Activated CD8-positive, alpha-beta T cell treated with anti-CD3 and anti-CD28 coated beads for 36 hours (primary cell): ENCODE results near the gene ARVCF. TPM values are rescaled to one million over a fixed set of nuclear protein-coding genes. Genes with fewer than 3 reads are reported as not detected.

ENCODE experiments used
- ATAC-seq: fragments of 200-7000 bp; cut with Tn5 transposase; one replicate; pipeline ENCODE4 v1.10.0; 2021; ENCODE audit warnings: mild to moderate bottlenecking, moderate library complexity
- CTCF ChIA-PET: fragments of 350-600 bp; sonication (Branson Sonifier 250); formaldehyde crosslinking; loops from one replicate; lab custom pipeline; 2021; ENCODE audit warnings: antibody characterized with exemption; lab: Charles Lee
- POLR2A ChIA-PET: fragments of 350-600 bp; sonication (Branson Sonifier 250); formaldehyde crosslinking; loops from one replicate; lab custom pipeline; 2021; ENCODE audit warnings: antibody characterized with exemption; lab: Charles Lee
- DNase-seq: peaks from one replicate; pipeline ENCODE4 v3.0.0-alpha.2; 2020
- H3K27ac Mint-ChIP-seq: one replicate; pipeline ENCODE4 v1.8.0; 2021; ENCODE audit warnings: mild to moderate bottlenecking, mixed read lengths
- H3K27me3 Mint-ChIP-seq: one replicate; pipeline ENCODE4 v1.8.0; 2021; ENCODE audit warnings: mixed read lengths
- H3K36me3 Mint-ChIP-seq: one replicate; pipeline ENCODE4 v1.8.0; 2021; ENCODE audit warnings: low read depth, mixed read lengths
- H3K4me1 Mint-ChIP-seq: one replicate; pipeline ENCODE4 v1.8.0; 2021; ENCODE audit warnings: low read depth, mixed read lengths
- H3K4me3 Mint-ChIP-seq: one replicate; pipeline ENCODE4 v1.8.0; 2021; ENCODE audit warnings: mild to moderate bottlenecking, moderate library complexity, mixed read lengths
- H3K9me3 Mint-ChIP-seq: one replicate; pipeline ENCODE4 v1.8.0; 2021; ENCODE audit warnings: mixed read lengths
- CTCF ChIP-seq: fragments of 200-600 bp; IDR thresholded peaks from one replicate; pipeline ENCODE4 v1.8.0; 2022; ENCODE audit warnings: antibody characterized with exemption, mild to moderate bottlenecking
- intact Hi-C: fragments of 100-400 bp; cut with micrococcal nuclease; formaldehyde crosslinking; loops from one replicate; pipeline ENCODE4 v1.10.0; 2022
- total RNA-seq, 2 experiments: library from RNA; stranded (reverse); gene quantifications; one replicate each; pipeline ENCODE4 v1.2.3, GENCODE V29; 2021

Gene ARVCF
- total RNA-seq, 2 experiments from 2014 or later: 1.2 to 1.9 TPM

DNA sequence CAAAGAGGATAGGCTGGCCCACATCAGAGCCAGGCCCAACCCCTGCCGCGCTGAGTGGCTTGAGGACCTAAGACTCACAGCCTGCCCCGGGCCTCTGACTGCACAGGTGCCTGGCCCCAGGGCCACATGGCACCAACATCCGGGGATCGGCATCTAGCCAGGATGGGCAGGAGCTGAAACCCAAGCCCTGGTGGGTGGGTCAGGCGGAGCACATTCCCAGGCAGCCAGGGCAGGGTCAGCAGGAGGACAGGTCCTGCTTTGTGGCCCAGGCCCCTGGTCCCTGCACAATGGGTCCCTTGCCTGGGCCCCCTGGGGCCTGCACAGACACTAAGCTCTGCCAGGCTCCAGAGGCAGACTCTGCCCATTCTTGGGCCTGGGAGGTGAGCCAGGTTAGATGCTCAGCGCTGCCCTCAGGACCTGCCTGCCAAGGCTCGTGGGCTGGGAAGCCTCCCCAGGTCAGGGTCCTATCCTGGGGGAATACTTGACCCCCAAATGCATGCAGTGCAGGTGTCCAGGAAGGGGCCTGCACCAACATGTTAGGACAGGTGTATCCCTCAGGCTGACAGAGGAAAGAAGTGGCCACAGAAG is 33.5 kb downstream of the ARVCF start:
- DNase-seq (no peak), ATAC-seq (no peak)
- H3K4me1 Mint-ChIP-seq: peaks cover 2% of the 10 kb centered on the region
- no peaks in the 10 kb centered on the region for H3K36me3 Mint-ChIP-seq
- no peaks in the 10 kb centered on the region for H3K27me3 Mint-ChIP-seq
- no peak overlapping the region for H3K4me3 Mint-ChIP-seq
- ChIA-PET CTCF (no interaction called here), POLR2A (interaction anchor here (2.4 kb wide), 1 partner anchor 12 kb away, joined by 5 read pairs; no protein-coding TSS in a partner anchor)
- intact Hi-C loops: no loop called here
- no peak overlapping the region for H3K27ac Mint-ChIP-seq
- no peak for TF ChIP-seq CTCF
- H3K9me3 Mint-ChIP-seq: no peaks in the 10 kb centered on the region

GRCh38 chr22:19981961-19982920 is 34.4 kb downstream of the ARVCF start:
- H3K36me3 Mint-ChIP-seq: no peaks in the 10 kb centered on the region
- no peaks in the 10 kb centered on the region for H3K9me3 Mint-ChIP-seq
- H3K27ac Mint-ChIP-seq: no peak overlapping the region
- peaks cover 2% of the 10 kb centered on the region for H3K4me1 Mint-ChIP-seq
- ATAC-seq: no peak
- no peak overlapping the region for H3K4me3 Mint-ChIP-seq
- CTCF ChIA-PET: interaction anchor here (1.6 kb wide), 1 partner anchor 11 kb away, joined by 5 read pairs; no protein-coding TSS in a partner anchor
- DNase-seq: no peak
- TF ChIP-seq CTCF: no peak
- H3K27me3 Mint-ChIP-seq: no peaks in the 10 kb centered on the region
- POLR2A ChIA-PET: no interaction called here
- intact Hi-C loops: no loop called here

DNA sequence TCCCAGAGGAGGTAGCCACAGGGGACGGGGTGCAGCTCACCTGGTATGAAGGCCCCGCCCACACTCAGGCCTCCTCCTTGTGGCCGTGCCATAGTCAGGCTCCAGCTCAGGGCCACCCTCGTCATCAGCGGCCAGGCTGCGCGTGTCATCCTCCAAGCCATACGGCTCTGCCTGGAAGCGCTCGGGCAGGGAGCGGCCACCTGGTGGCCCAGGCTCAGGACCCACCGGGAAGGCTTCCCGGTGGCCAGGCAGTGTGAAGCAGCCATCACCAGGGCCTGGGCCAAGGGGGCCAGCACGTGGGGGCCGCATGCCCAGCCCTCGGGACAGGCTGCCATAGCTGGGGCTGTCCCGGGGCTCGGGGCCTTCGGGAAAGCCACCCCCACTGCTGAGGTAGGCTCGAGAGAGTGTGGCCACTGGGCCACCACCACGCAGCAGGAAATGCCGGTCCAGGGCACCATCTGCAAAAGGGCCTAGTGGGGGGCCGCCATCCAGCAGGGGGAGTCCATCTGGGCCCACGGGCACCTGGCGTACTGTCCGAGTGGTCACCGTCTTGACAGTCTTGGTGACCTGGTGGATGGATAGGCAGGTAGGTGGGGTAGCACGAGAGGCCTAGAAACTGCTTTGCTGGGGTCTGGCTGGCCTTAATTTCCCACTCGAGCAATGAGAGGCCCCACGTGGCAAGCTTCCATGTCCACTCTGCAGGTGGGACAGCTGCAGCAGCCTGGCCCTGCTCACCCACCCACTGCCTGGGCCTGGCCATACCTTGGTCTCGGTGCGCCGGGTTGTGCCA is 35.3 kb downstream of the ARVCF start:
- Mint-ChIP-seq H3K27ac (no peak overlapping the region), H3K9me3 (no peaks in the 10 kb centered on the region), H3K4me1 (peaks cover 2% of the 10 kb centered on the region), H3K36me3 (no peaks in the 10 kb centered on the region), H3K4me3 (no peak overlapping the region), H3K27me3 (no peaks in the 10 kb centered on the region)
- no peak for TF ChIP-seq CTCF
- CTCF ChIA-PET: interaction anchor here (1.6 kb wide), 1 partner anchor 10 kb away, joined by 5 read pairs; no protein-coding TSS in a partner anchor
- ATAC-seq (no peak), DNase-seq (no peak)
- POLR2A ChIA-PET: no interaction called here
- intact Hi-C loops: no loop called here

- H3K4me3 Mint-ChIP-seq: no peak overlapping the region
- POLR2A ChIA-PET: no interaction called here
- intact Hi-C loops: no loop called here
These were observed 35.9 kb downstream of the ARVCF start for GRCh38 chr22:19980766-19981165.

More at GRCh38 chr22:19980766-19981165, 35.9 kb downstream of the ARVCF start:
- Mint-ChIP-seq H3K27me3 (no peaks in the 10 kb centered on the region), H3K27ac (no peak overlapping the region), H3K36me3 (no peaks in the 10 kb centered on the region), H3K4me1 (peaks cover 2% of the 10 kb centered on the region), H3K9me3 (no peaks in the 10 kb centered on the region)
- ATAC-seq (no peak), DNase-seq (no peak)
- CTCF ChIA-PET: interaction anchor here (1.6 kb wide), 1 partner anchor 9 kb away, joined by 5 read pairs; no protein-coding TSS in a partner anchor
- no peak for TF ChIP-seq CTCF
